ENCODE data around the gene KCNK18. TPM values are rescaled to one million over a fixed set of nuclear protein-coding genes. Genes with fewer than 3 reads are reported as not detected.
A peak's percentile ranks its signal among the peaks of the same experiment; 100 is the strongest.

The KCNK18 gene
- total RNA-seq, 1 experiment from 2014 or later = not detected

- Histone ChIP-seq H3K79me2 (ENCODE audit: insufficient read depth, low read length) (no peaks in the 10 kb centered on the region), H3K4me2 (ENCODE audit: insufficient read depth, insufficient read length, low read length) (peak overlapping the region; percentile 24), H3K9me3 (ENCODE audit: control insufficient read depth, low read depth, low read length) (no peaks in the 10 kb centered on the region), H3K56ac (ENCODE audit: insufficient read length, low read depth, low read length) (no peak overlapping the region), H2AFZ (ENCODE audit: low read length) (no peak overlapping the region), H4K20me1 (ENCODE audit: control insufficient read depth, insufficient read depth, insufficient read length) (no peaks in the 10 kb centered on the region), H3K14ac (ENCODE audit: insufficient read depth, low read length) (no peak overlapping the region), H3K4ac (ENCODE audit: low read depth, low read length) (no peak overlapping the region), H3K79me1 (ENCODE audit: insufficient read depth, low read depth, low read length, poor library complexity, severe bottlenecking) (no peaks in the 10 kb centered on the region), H2BK15ac (ENCODE audit: low read depth, low read length) (no peak overlapping the region), H2AK5ac (ENCODE audit: insufficient read length, low read length) (no peak overlapping the region), H2BK120ac (ENCODE audit: low read depth, low read length, poor library complexity, severe bottlenecking) (no peak overlapping the region), H3K18ac (ENCODE audit: insufficient read length, low read depth, low read length) (no peak overlapping the region), H3T11ph (ENCODE audit: low read length) (no peak overlapping the region), H4K8ac (replicated peaks; ENCODE audit: insufficient read length, low read depth, low read length) (no peak overlapping the region), H3K4me1 (ENCODE audit: insufficient read depth, low read length) (peaks cover 12% of the 10 kb centered on the region), H2BK20ac (ENCODE audit: low read depth, low read length, poor library complexity, severe bottlenecking) (no peak overlapping the region), H3K23ac (ENCODE audit: insufficient read length, low read depth, low read length) (no peak overlapping the region), H3K27ac (ENCODE audit: insufficient read length, low read depth, low read length) (no peak overlapping the region), H3K23me2 (ENCODE audit: insufficient read length, low read depth, low read length, poor library complexity, severe bottlenecking) (peaks cover 7% of the 10 kb centered on the region), H2BK12ac (ENCODE audit: insufficient read length, low read depth, low read length) (no peak overlapping the region), H3K27me3 (ENCODE audit: insufficient read depth, low read length) (peaks cover 81% of the 10 kb centered on the region), H2BK5ac (ENCODE audit: insufficient read length, low read length) (no peak overlapping the region), H4K91ac (ENCODE audit: insufficient read length, low read depth, low read length) (no peak overlapping the region), H3K9ac (ENCODE audit: extremely low read depth, insufficient read length, low read length) (no peak overlapping the region), H4K5ac (ENCODE audit: insufficient read length, low read depth, low read length) (no peak overlapping the region)
- H3K27ac Mint-ChIP-seq = no peak overlapping the region
- peak overlapping the region in 1 of 2 experiments; percentile 50; a peak in 2 of 5 replicates for H3K4me3 Mint-ChIP-seq
- H3K27me3 Mint-ChIP-seq (ENCODE audit: low read depth) = peaks cover 99% of the 10 kb centered on the region
- peaks cover 0 to 21% of the 10 kb centered on the region in 2 experiments; a peak in 1 of 5 replicates for H3K9me3 Mint-ChIP-seq
- no peak for TF ChIP-seq CTCF (conservative IDR thresholded peaks at IDR 0.05)
- no peak for DNase-seq
- H3K36me3 Mint-ChIP-seq (ENCODE audit: insufficient read depth in 1 of 3, low read depth in 3 of 3) = no peaks in the 10 kb centered on the region
- no CpG with 5 or more reads among the region's 5 CpGs for WGBS (ENCODE audit: extremely low coverage, insufficient read length, low lambda C conversion rate)
- peaks cover 30 to 47% of the 10 kb centered on the region in 2 experiments for H3K4me1 Mint-ChIP-seq
Measured at GRCh38 chr10:117160567-117160966, 36.7 kb upstream of the KCNK18 start.

All from H9 (cell line).